GM12892 (cell line): ENCODE data around the gene PKP4.

ENCODE experiments used
- DNase-seq: peaks from one replicate; pipeline ENCODE4 v3.0.0; 2011; ENCODE audit not compliant: insufficient read length
- FAIRE-seq: peaks from 2 replicates; lab custom pipeline; 2011; peaks lifted over from hg19 to GRCh38; lab: Jason Lieb, UNC
- POLR2A ChIP-seq: IDR thresholded peaks from 2 replicates; pipeline ENCODE4 v1.6.1; 2011; ENCODE audit warnings: low read depth, low read length, control low read depth
- POLR2AphosphoS5 ChIP-seq: IDR thresholded peaks from 2 replicates; pipeline ENCODE4 v1.6.1; 2011; ENCODE audit warnings: low read depth, low read length, control low read depth
- TAF1 ChIP-seq: IDR thresholded peaks from 2 replicates; pipeline ENCODE4 v1.6.1; 2011; ENCODE audit warnings: low read depth, mild to moderate bottlenecking, control low read depth, low read length, borderline replicate concordance

The PKP4 gene

DNA sequence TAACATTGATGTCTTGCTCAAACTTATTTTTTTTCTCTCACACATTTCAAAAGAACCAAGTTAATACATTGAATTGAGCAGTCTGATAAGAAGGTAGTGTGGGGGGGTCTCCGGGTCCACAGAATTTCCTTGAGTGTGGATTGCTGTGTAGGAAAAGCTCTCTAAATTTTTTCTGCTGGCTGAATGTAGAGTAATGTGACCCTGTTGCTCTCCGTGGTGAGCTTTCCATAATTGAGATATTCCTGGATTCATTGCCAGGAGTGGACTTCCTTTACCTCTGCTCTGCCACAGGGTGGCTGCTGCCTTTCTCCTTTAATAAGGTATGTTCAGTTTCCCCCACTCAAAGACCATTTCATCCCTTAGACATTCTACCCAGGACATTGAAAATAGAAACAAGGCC is 50.9 kb downstream of the PKP4 start:
- DNase-seq (no peak), FAIRE-seq (no peak)
- TF ChIP-seq TAF1 (no peak), POLR2A (no peak), POLR2AphosphoS5 (no peak)

DNA sequence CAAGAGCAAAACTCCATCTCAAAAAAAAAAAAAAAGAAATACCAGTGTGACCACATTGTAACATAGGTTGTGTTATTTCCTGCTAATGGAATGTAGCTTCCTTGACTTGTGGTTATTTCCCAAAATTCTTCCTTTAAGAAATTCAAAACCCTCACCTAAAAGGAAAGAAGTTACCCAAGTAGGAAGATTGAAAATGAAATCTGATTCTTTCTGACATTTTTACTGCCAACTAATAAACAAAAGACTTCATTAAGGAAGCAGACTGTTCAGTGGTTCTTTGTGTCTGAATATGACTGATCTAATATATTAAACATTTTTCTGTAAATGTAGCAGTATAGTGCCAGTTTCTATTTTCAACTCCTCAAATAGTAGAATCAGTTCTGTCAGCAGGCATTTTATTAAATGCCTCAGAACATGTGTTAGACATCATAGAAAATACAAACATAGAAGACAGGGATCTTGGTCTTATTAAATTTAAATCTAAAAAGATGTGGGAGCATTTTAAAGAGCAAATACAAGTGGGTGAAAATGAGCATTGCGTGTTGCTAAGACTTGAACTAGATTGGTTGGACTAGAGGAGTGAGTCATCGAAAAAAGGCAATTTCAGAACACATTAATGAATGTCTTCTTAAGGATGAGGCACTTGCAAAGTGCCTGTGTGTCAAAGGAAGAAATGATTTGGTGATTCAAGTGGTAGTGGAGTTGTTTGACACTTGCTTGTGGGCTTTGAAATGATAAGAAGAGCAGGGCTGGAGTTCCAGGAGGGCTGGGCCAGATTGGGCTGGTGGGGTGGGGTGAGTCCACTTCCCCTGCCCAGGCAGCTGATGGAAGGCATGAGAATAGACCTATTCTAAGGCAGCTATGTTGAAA is 53.4 kb downstream of the PKP4 start:
- FAIRE-seq (no peak), DNase-seq (no peak)
- TF ChIP-seq POLR2A (no peak), TAF1 (no peak), POLR2AphosphoS5 (no peak)

- DNase-seq (no peak), FAIRE-seq (no peak)
- TF ChIP-seq TAF1, result no peak
- no peak for TF ChIP-seq POLR2A
- TF ChIP-seq POLR2AphosphoS5, result no peak
Observed at GRCh38 chr2:158510887-158511286, 54.1 kb downstream of the PKP4 start.

- no peak for FAIRE-seq
- TF ChIP-seq POLR2A (no peak), TAF1 (no peak), POLR2AphosphoS5 (no peak)
- no peak for DNase-seq
Observed at GRCh38 chr2:158511706-158512105, 55.0 kb downstream of the PKP4 start.

GRCh38 chr2:158512323-158512722 is 55.6 kb downstream of the PKP4 start:
- FAIRE-seq, result no peak
- no peak for DNase-seq
- no peak for TF ChIP-seq POLR2A
- no peak for TF ChIP-seq TAF1
- no peak for TF ChIP-seq POLR2AphosphoS5

DNA sequence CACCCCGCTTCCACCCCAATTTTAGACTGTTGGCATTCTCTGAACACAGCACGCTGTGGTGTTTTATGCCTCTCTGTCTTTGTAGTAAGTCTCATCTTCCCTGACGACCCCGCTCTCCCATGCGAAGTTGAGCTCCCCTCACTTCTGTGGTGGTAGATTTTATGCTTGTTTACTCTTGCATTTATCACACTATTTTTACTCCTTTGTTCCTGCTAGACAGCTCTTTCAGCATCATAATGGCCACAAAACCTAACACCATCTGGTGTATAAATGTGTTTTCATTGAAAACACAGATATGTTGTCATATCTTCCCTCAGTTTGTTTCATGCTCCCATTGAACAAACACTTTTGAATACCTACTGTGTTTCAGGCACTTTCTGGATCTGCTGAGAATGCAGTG is 57.1 kb downstream of the PKP4 start:
- TF ChIP-seq TAF1 (no peak), POLR2AphosphoS5 (no peak), POLR2A (no peak)
- DNase-seq (no peak), FAIRE-seq (no peak)

- DNase-seq (no peak), FAIRE-seq (peak; percentile 27)
- no peak for TF ChIP-seq TAF1
- TF ChIP-seq POLR2A, result no peak
- no peak for TF ChIP-seq POLR2AphosphoS5
Observed at GRCh38 chr2:158518084-158518483, 61.3 kb downstream of the PKP4 start.

- DNase-seq (no peak), FAIRE-seq (peak; percentile 24)
- TF ChIP-seq POLR2A, result no peak
- TF ChIP-seq TAF1, result no peak
- TF ChIP-seq POLR2AphosphoS5, result no peak
Observed at GRCh38 chr2:158519481-158519880, 62.7 kb downstream of the PKP4 start.

DNA sequence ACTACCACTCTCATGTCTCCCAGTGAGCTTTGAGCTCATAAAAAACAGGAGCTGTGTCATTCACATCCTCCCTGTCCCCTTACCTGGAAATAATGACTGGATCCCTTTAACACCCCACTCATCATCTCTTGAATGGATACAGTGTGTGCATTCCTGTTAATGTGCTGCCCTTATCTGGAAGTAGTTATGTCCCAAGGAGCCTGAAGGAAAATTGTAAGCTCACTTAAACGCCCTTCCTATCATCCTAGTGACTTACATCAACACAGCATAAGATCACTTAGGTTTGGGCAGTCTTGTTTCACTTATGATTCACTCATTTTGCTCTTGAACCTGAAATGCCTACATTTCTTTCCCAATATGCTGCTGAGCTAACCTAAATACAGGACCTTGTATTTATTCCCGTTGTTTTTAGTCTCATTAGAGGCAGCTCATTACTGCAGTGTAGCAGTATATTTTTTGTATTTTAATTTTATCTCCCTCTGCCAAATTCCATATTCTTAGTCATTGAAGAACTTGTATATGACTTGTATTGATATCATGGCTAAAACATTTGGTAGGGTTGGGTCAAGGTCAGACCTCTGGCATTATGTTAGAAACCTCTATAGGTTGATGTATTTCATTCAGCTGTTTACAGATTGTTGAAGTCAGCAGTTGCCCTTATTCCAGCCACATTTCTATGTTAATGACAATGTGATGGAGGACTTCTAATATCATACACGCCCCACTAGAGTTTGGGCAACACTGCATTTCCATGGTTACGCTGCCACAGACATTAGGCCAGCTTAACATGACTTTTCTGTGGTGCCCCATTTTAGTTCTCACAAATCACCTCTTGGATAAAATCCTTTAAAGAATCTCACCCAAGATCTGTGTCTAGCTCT is 72.9 kb downstream of the PKP4 start:
- TF ChIP-seq POLR2AphosphoS5 (no peak), TAF1 (no peak), POLR2A (no peak)
- no peak for FAIRE-seq
- DNase-seq, result no peak

- no peak for TF ChIP-seq POLR2AphosphoS5
- TF ChIP-seq POLR2A, result no peak
- no peak for FAIRE-seq
Observed at GRCh38 chr2:158530829-158531228, 74.1 kb downstream of the PKP4 start.

DNA sequence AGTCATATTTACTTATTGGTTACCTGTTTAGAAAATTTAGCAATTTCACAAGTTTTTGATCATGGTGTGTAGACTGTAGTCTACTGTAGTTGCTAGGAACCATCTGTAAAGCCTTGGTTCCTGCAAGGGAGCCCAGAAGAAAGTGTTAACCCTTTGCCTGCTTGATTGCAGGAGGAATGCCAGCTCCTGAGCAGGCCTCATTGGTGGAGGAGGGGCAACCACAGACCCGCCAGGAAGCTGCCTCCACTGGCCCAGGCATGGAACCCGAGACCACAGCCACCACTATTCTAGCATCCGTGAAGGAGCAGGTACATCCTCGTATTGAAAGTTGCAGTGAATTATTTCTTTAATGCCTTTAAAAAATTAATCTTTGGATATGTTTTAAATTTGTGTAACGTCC is 76.3 kb downstream of the PKP4 start:
- no peak for DNase-seq
- no peak for FAIRE-seq
- no peak for TF ChIP-seq POLR2A

More at GRCh38 chr2:158530829-158531228, 74.1 kb downstream of the PKP4 start:
- DNase-seq, result no peak

GRCh38 chr2:158539176-158540005 is 82.6 kb downstream of the PKP4 start:
- FAIRE-seq (no peak), DNase-seq (no peak)
- TF ChIP-seq POLR2A, result no peak
- no peak for TF ChIP-seq POLR2AphosphoS5
- no peak for TF ChIP-seq TAF1
